IMR-90 (cell line): ENCODE results near the gene RPS27. TPM values are rescaled to one million over a fixed set of nuclear protein-coding genes. Genes with fewer than 3 reads are reported as not detected.

Source experiments
- ATAC-seq: fragments of 200-7000 bp; cut with Tn5 transposase; 2 replicates; pipeline ENCODE4 v1.9.1; 2020; ENCODE audit warnings: low read depth, mild to moderate bottlenecking, moderate library complexity
- BruUV-seq: library from RNA; stranded (reverse); fragments of 400-500 nt; replicated peaks from 2 replicates; lab custom pipeline; 2021; lab: Mats Ljungman, UMichigan
- CTCF ChIA-PET: fragments of 300-600 bp; formaldehyde crosslinking; extraction: SDS; loops from one replicate; lab custom pipeline; 2021; ENCODE audit warnings: antibody characterized with exemption; lab: Yijun Ruan, JAX
- POLR2A ChIA-PET: fragments of 300-600 bp; sonication (Branson Sonifier 250); formaldehyde crosslinking; loops from one replicate; lab custom pipeline; 2022; ENCODE audit warnings: antibody characterized with exemption; ENCODE audit not compliant: unreplicated experiment; lab: Charles Lee
- DNase-seq: peaks from one replicate; pipeline ENCODE4 v3.0.0; 2013
- H2AFZ ChIP-seq: replicated peaks from 2 replicates; pipeline ENCODE3; 2013; ENCODE audit warnings: low read length, mild to moderate bottlenecking; ENCODE audit not compliant: poor library complexity
- H2AK5ac ChIP-seq: 2 replicates; pipeline ENCODE4 v1.6.1; 2013; ENCODE audit warnings: low read depth, low read length, inconsistent platforms
- H2AK9ac ChIP-seq: replicated peaks from 2 replicates; pipeline ENCODE3; 2013; ENCODE audit warnings: mild to moderate bottlenecking, low read depth, low read length, moderate library complexity; ENCODE audit not compliant: poor library complexity
- H2BK120ac ChIP-seq: 2 replicates; pipeline ENCODE4 v1.6.1; 2013; ENCODE audit warnings: low read depth, low read length, inconsistent platforms
- H2BK15ac ChIP-seq: 3 replicates; pipeline ENCODE4 v1.6.1; 2013; ENCODE audit warnings: low read depth, low read length, inconsistent platforms
- H2BK20ac ChIP-seq: 2 replicates; pipeline ENCODE4 v1.6.1; 2013; ENCODE audit warnings: low read depth, mild to moderate bottlenecking, inconsistent platforms, low read length, moderate library complexity
- H2BK5ac ChIP-seq: 2 replicates; pipeline ENCODE4 v1.6.1; 2013; ENCODE audit warnings: mild to moderate bottlenecking, low read depth, low read length, inconsistent platforms; ENCODE audit not compliant: poor library complexity, severe bottlenecking
- H3K14ac ChIP-seq: replicated peaks from 2 replicates; pipeline ENCODE4 v1.6.1; 2013; ENCODE audit warnings: low read depth, low read length, inconsistent platforms
- H3K18ac ChIP-seq: 2 replicates; pipeline ENCODE4 v1.6.1; 2013; ENCODE audit warnings: low read depth, low read length, control low read depth
- H3K23ac ChIP-seq: 2 replicates; pipeline ENCODE4 v1.6.1; 2013; ENCODE audit warnings: low read depth, low read length, inconsistent platforms
- H3K27ac ChIP-seq: 2 replicates; pipeline ENCODE4 v1.5.1; 2013; ENCODE audit warnings: mild to moderate bottlenecking, control low read depth, low read length; ENCODE audit not compliant: insufficient read depth
- H3K27me3 ChIP-seq: 2 replicates; pipeline ENCODE4 v1.6.1; 2013; ENCODE audit warnings: low read length; ENCODE audit not compliant: control insufficient read depth, insufficient read depth
- H3K36me3 ChIP-seq: 2 replicates; pipeline ENCODE4 v1.6.1; 2013; ENCODE audit warnings: low read length, mixed read lengths; ENCODE audit not compliant: control insufficient read depth, insufficient read depth
- H3K4ac ChIP-seq: 2 replicates; pipeline ENCODE4 v1.6.1; 2013; ENCODE audit warnings: low read depth, low read length, inconsistent platforms
- H3K4me1 ChIP-seq: 2 replicates; pipeline ENCODE4 v1.6.1; 2013; ENCODE audit warnings: low read length, mixed read lengths; ENCODE audit not compliant: control insufficient read depth, insufficient read depth
- H3K4me2 ChIP-seq: 2 replicates; pipeline ENCODE4 v1.6.1; 2013; ENCODE audit warnings: low read depth, mild to moderate bottlenecking, control low read depth, low read length, moderate library complexity
- H3K4me3 ChIP-seq: 2 replicates; pipeline ENCODE4 v1.5.1; 2013; ENCODE audit warnings: low read depth, mild to moderate bottlenecking, control low read depth, low read length, moderate library complexity; ENCODE audit not compliant: insufficient read depth
- H3K56ac ChIP-seq: 2 replicates; pipeline ENCODE4 v1.6.1; 2013; ENCODE audit warnings: low read length, inconsistent platforms; ENCODE audit not compliant: insufficient read depth; ENCODE audit errors: extremely low read depth
- H3K79me1 ChIP-seq, 2 experiments: 2 replicates each; pipeline ENCODE4 v1.6.1; 2013; ENCODE audit warnings: low read length in 2 of 2, inconsistent platforms in 1 of 2, low read depth in 1 of 2
- H3K9ac ChIP-seq: 2 replicates; pipeline ENCODE4 v1.6.1; 2013; ENCODE audit warnings: low read depth, low read length, control low read depth
- H3K9me1 ChIP-seq: 2 replicates; pipeline ENCODE4 v1.6.1; 2013; ENCODE audit warnings: low read length, inconsistent platforms; ENCODE audit not compliant: insufficient read depth
- H3K9me3 ChIP-seq: 2 replicates; pipeline ENCODE4 v1.6.1; 2013; ENCODE audit warnings: low read length; ENCODE audit not compliant: control insufficient read depth, insufficient read depth
- H4K20me1 ChIP-seq: 2 replicates; pipeline ENCODE4 v1.6.1; 2013; ENCODE audit warnings: low read length, inconsistent platforms; ENCODE audit not compliant: insufficient read depth
- H4K5ac ChIP-seq: 2 replicates; pipeline ENCODE4 v1.6.1; 2013; ENCODE audit warnings: mild to moderate bottlenecking, low read depth, low read length, control low read depth
- H4K8ac ChIP-seq, 2 experiments: 2 replicates each; pipeline ENCODE4 v1.6.1; 2013; ENCODE audit warnings: low read depth in 2 of 2, low read length in 2 of 2, control low read depth in 1 of 2, inconsistent platforms in 1 of 2
- H4K91ac ChIP-seq: 2 replicates; pipeline ENCODE4 v1.6.1; 2013; ENCODE audit warnings: low read depth, low read length, inconsistent platforms; ENCODE audit not compliant: insufficient read depth
- CTCF ChIP-seq: conservative IDR thresholded peaks from 2 replicates; pipeline ENCODE4 v1.5.1; 2012; ENCODE audit warnings: mild to moderate bottlenecking, low read depth, low read length, improper control_type of control experiment
- MAZ ChIP-seq: IDR thresholded peaks from 2 replicates; pipeline ENCODE4 v1.6.1; 2012; ENCODE audit warnings: low read depth, mild to moderate bottlenecking, low read length, improper control_type of control experiment, moderate library complexity, borderline replicate concordance
- SMC3 ChIP-seq: fragments of 150-350 bp; IDR thresholded peaks from 2 replicates; pipeline ENCODE4 v1.6.1; 2016; ENCODE audit warnings: low read depth, mild to moderate bottlenecking, antibody characterized with exemption, low read length, moderate library complexity
- WGBS, 2 experiments: methylation state at CpG; one replicate each; pipeline versions ENCODE4 v1.1.5 to v1.1.7; 2013; ENCODE audit warnings: missing lambda C conversion rate in 2 of 2; ENCODE audit not compliant: insufficient read length in 1 of 2; ENCODE audit errors: extremely low coverage in 2 of 2; 5-methylcytosine and 5-hydroxymethylcytosine counted together
- dilution Hi-C: fragments of 300-500 bp; cut with HindIII; formaldehyde crosslinking; loops from one replicate; pipeline ENCODE4 v1.14.3; 2018; ENCODE audit warnings: low sequenced_read_pairs; ENCODE audit not compliant: unreplicated experiment
- in situ Hi-C: fragments of 300-500 bp; cut with MboI; formaldehyde crosslinking; loops from 3 replicates; pipeline ENCODE4 v1.14.3; 2019; ENCODE audit warnings: low sequenced_read_pairs, inconsistent platforms, mixed read lengths
- intact Hi-C: fragments of 100-400 bp; cut with micrococcal nuclease; formaldehyde crosslinking; loops from 2 replicates; pipeline ENCODE4 v1.10.0; 2022
- polyA plus RNA-seq, 3 experiments: library from polyadenylated mRNA; depleted of rRNA; stranded (reverse); fragments of >200 nt; gene quantifications; 2 replicates each; pipeline ENCODE4 v1.2.3, GENCODE V29; 2012; ENCODE audit warnings: low replicate concordance in 1 of 3
- total RNA-seq: library from RNA; depleted of rRNA; stranded (reverse); fragments of >200 nt; gene quantifications from 2 replicates; pipeline ENCODE4 v1.2.3, GENCODE V29; 2012

The RPS27 gene
- total and polyA plus RNA-seq, 2 of the 4 experiments (the other 2 are of a cell fraction), result 320 to 6,236 TPM

GRCh38 chr1:154006136-154006535, 15.6 kb downstream of the RPS27 start:
- intact Hi-C loops, result no loop called here
- TF ChIP-seq CTCF (no peak), SMC3 (no peak), MAZ (no peak)
- no peak overlapping the region for H3K14ac ChIP-seq
- no peak overlapping the region for H2BK15ac ChIP-seq
- H3K9me3 ChIP-seq, result no peaks in the 10 kb centered on the region
- dilution Hi-C loops, result no loop called here
- H3K4me2 ChIP-seq, result peak overlapping the region; percentile 46; the same call in 1 of the 2 replicates
- H3K18ac ChIP-seq, result no peak overlapping the region
- in situ Hi-C loops, result no loop called here
- H2AK5ac ChIP-seq, result no peak overlapping the region
- no peak overlapping the region for H2BK5ac ChIP-seq
- no peak overlapping the region for H4K91ac ChIP-seq
- BruUV-seq, result no TSS peak
- H3K9ac ChIP-seq, result no peak overlapping the region
- H3K9me1 ChIP-seq, result 0 out of 2 replicates have a peak, but pooled peaks cover 4% of the 10 kb centered on the region
- no peak overlapping the region for H2AFZ ChIP-seq
- POLR2A ChIA-PET, result interaction anchor here (0.6 kb wide), 1 partner anchor 14 kb away, joined by 6 read pairs; no protein-coding TSS in a partner anchor
- H3K23ac ChIP-seq, result no peak overlapping the region
- no peaks in the 10 kb centered on the region for H4K20me1 ChIP-seq
- H3K36me3 ChIP-seq, result no peaks in the 10 kb centered on the region
- no peak overlapping the region for H3K4me3 ChIP-seq
- H3K27ac ChIP-seq, result peak overlapping the region; percentile 71
- WGBS, 2 experiments, result no CpG with 5 or more reads among the region's 3 CpGs
- no peak overlapping the region for H2AK9ac ChIP-seq
- no peak overlapping the region for H2BK120ac ChIP-seq
- no peak overlapping the region for H2BK20ac ChIP-seq
- ATAC-seq, result peak; percentile 85
- CTCF ChIA-PET, result no interaction called here
- no peaks in the 10 kb centered on the region for H3K27me3 ChIP-seq
- no peak overlapping the region for H3K56ac ChIP-seq
- no peak overlapping the region for H3K4ac ChIP-seq
- DNase-seq, result peak; percentile 86
- H4K8ac ChIP-seq, result no peak overlapping the region
- no peak overlapping the region for H4K5ac ChIP-seq
- H3K4me1 ChIP-seq, result peaks cover 7% of the 10 kb centered on the region
- H3K79me1 ChIP-seq, result no peaks in the 10 kb centered on the region
